IMR-90 (cell line): ENCODE results near the gene FRAS1. TPM values are rescaled to one million over a fixed set of nuclear protein-coding genes. Genes with fewer than 3 reads are reported as not detected.

Source experiments
- ATAC-seq: fragments of 200-7000 bp; cut with Tn5 transposase; 2 replicates; pipeline ENCODE4 v1.9.1; 2020; ENCODE audit warnings: low read depth, mild to moderate bottlenecking, moderate library complexity
- BruUV-seq: library from RNA; stranded (reverse); fragments of 400-500 nt; replicated peaks from 2 replicates; lab custom pipeline; 2021; lab: Mats Ljungman, UMichigan
- CTCF ChIA-PET: fragments of 300-600 bp; formaldehyde crosslinking; extraction: SDS; loops from one replicate; lab custom pipeline; 2021; ENCODE audit warnings: antibody characterized with exemption; lab: Yijun Ruan, JAX
- POLR2A ChIA-PET: fragments of 300-600 bp; sonication (Branson Sonifier 250); formaldehyde crosslinking; loops from one replicate; lab custom pipeline; 2022; ENCODE audit warnings: antibody characterized with exemption; ENCODE audit not compliant: unreplicated experiment; lab: Charles Lee
- DNase-seq: peaks from one replicate; pipeline ENCODE4 v3.0.0; 2013
- H2AFZ ChIP-seq: replicated peaks from 2 replicates; pipeline ENCODE3; 2013; ENCODE audit warnings: low read length, mild to moderate bottlenecking; ENCODE audit not compliant: poor library complexity
- H2AK5ac ChIP-seq: 2 replicates; pipeline ENCODE4 v1.6.1; 2013; ENCODE audit warnings: low read depth, low read length, inconsistent platforms
- H2AK9ac ChIP-seq: replicated peaks from 2 replicates; pipeline ENCODE3; 2013; ENCODE audit warnings: mild to moderate bottlenecking, low read depth, low read length, moderate library complexity; ENCODE audit not compliant: poor library complexity
- H2BK120ac ChIP-seq: 2 replicates; pipeline ENCODE4 v1.6.1; 2013; ENCODE audit warnings: low read depth, low read length, inconsistent platforms
- H2BK15ac ChIP-seq: 3 replicates; pipeline ENCODE4 v1.6.1; 2013; ENCODE audit warnings: low read depth, low read length, inconsistent platforms
- H2BK20ac ChIP-seq: 2 replicates; pipeline ENCODE4 v1.6.1; 2013; ENCODE audit warnings: low read depth, mild to moderate bottlenecking, inconsistent platforms, low read length, moderate library complexity
- H2BK5ac ChIP-seq: 2 replicates; pipeline ENCODE4 v1.6.1; 2013; ENCODE audit warnings: mild to moderate bottlenecking, low read depth, low read length, inconsistent platforms; ENCODE audit not compliant: poor library complexity, severe bottlenecking
- H3K14ac ChIP-seq: replicated peaks from 2 replicates; pipeline ENCODE4 v1.6.1; 2013; ENCODE audit warnings: low read depth, low read length, inconsistent platforms
- H3K18ac ChIP-seq: 2 replicates; pipeline ENCODE4 v1.6.1; 2013; ENCODE audit warnings: low read depth, low read length, control low read depth
- H3K23ac ChIP-seq: 2 replicates; pipeline ENCODE4 v1.6.1; 2013; ENCODE audit warnings: low read depth, low read length, inconsistent platforms
- H3K27ac ChIP-seq: 2 replicates; pipeline ENCODE4 v1.5.1; 2013; ENCODE audit warnings: mild to moderate bottlenecking, control low read depth, low read length; ENCODE audit not compliant: insufficient read depth
- H3K27me3 ChIP-seq: 2 replicates; pipeline ENCODE4 v1.6.1; 2013; ENCODE audit warnings: low read length; ENCODE audit not compliant: control insufficient read depth, insufficient read depth
- H3K36me3 ChIP-seq: 2 replicates; pipeline ENCODE4 v1.6.1; 2013; ENCODE audit warnings: low read length, mixed read lengths; ENCODE audit not compliant: control insufficient read depth, insufficient read depth
- H3K4ac ChIP-seq: 2 replicates; pipeline ENCODE4 v1.6.1; 2013; ENCODE audit warnings: low read depth, low read length, inconsistent platforms
- H3K4me1 ChIP-seq: 2 replicates; pipeline ENCODE4 v1.6.1; 2013; ENCODE audit warnings: low read length, mixed read lengths; ENCODE audit not compliant: control insufficient read depth, insufficient read depth
- H3K4me2 ChIP-seq: 2 replicates; pipeline ENCODE4 v1.6.1; 2013; ENCODE audit warnings: low read depth, mild to moderate bottlenecking, control low read depth, low read length, moderate library complexity
- H3K4me3 ChIP-seq: 2 replicates; pipeline ENCODE4 v1.5.1; 2013; ENCODE audit warnings: low read depth, mild to moderate bottlenecking, control low read depth, low read length, moderate library complexity; ENCODE audit not compliant: insufficient read depth
- H3K56ac ChIP-seq: 2 replicates; pipeline ENCODE4 v1.6.1; 2013; ENCODE audit warnings: low read length, inconsistent platforms; ENCODE audit not compliant: insufficient read depth; ENCODE audit errors: extremely low read depth
- H3K79me1 ChIP-seq, 2 experiments: 2 replicates each; pipeline ENCODE4 v1.6.1; 2013; ENCODE audit warnings: low read length in 2 of 2, inconsistent platforms in 1 of 2, low read depth in 1 of 2
- H3K9ac ChIP-seq: 2 replicates; pipeline ENCODE4 v1.6.1; 2013; ENCODE audit warnings: low read depth, low read length, control low read depth
- H3K9me1 ChIP-seq: 2 replicates; pipeline ENCODE4 v1.6.1; 2013; ENCODE audit warnings: low read length, inconsistent platforms; ENCODE audit not compliant: insufficient read depth
- H3K9me3 ChIP-seq: 2 replicates; pipeline ENCODE4 v1.6.1; 2013; ENCODE audit warnings: low read length; ENCODE audit not compliant: control insufficient read depth, insufficient read depth
- H4K20me1 ChIP-seq: 2 replicates; pipeline ENCODE4 v1.6.1; 2013; ENCODE audit warnings: low read length, inconsistent platforms; ENCODE audit not compliant: insufficient read depth
- H4K5ac ChIP-seq: 2 replicates; pipeline ENCODE4 v1.6.1; 2013; ENCODE audit warnings: mild to moderate bottlenecking, low read depth, low read length, control low read depth
- H4K8ac ChIP-seq, 2 experiments: 2 replicates each; pipeline ENCODE4 v1.6.1; 2013; ENCODE audit warnings: low read depth in 2 of 2, low read length in 2 of 2, control low read depth in 1 of 2, inconsistent platforms in 1 of 2
- H4K91ac ChIP-seq: 2 replicates; pipeline ENCODE4 v1.6.1; 2013; ENCODE audit warnings: low read depth, low read length, inconsistent platforms; ENCODE audit not compliant: insufficient read depth
- CEBPB ChIP-seq: IDR thresholded peaks from 2 replicates; pipeline ENCODE4 v1.6.1; 2012; ENCODE audit warnings: low read depth, low read length, improper control_type of control experiment
- WGBS, 2 experiments: methylation state at CpG; one replicate each; pipeline versions ENCODE4 v1.1.5 to v1.1.7; 2013; ENCODE audit warnings: missing lambda C conversion rate in 2 of 2; ENCODE audit not compliant: insufficient read length in 1 of 2; ENCODE audit errors: extremely low coverage in 2 of 2; 5-methylcytosine and 5-hydroxymethylcytosine counted together
- dilution Hi-C: fragments of 300-500 bp; cut with HindIII; formaldehyde crosslinking; loops from one replicate; pipeline ENCODE4 v1.14.3; 2018; ENCODE audit warnings: low sequenced_read_pairs; ENCODE audit not compliant: unreplicated experiment
- in situ Hi-C: fragments of 300-500 bp; cut with MboI; formaldehyde crosslinking; loops from 3 replicates; pipeline ENCODE4 v1.14.3; 2019; ENCODE audit warnings: low sequenced_read_pairs, inconsistent platforms, mixed read lengths
- intact Hi-C: fragments of 100-400 bp; cut with micrococcal nuclease; formaldehyde crosslinking; loops from 2 replicates; pipeline ENCODE4 v1.10.0; 2022
- polyA plus RNA-seq, 3 experiments: library from polyadenylated mRNA; depleted of rRNA; stranded (reverse); fragments of >200 nt; gene quantifications; 2 replicates each; pipeline ENCODE4 v1.2.3, GENCODE V29; 2012; ENCODE audit warnings: low replicate concordance in 1 of 3
- total RNA-seq: library from RNA; depleted of rRNA; stranded (reverse); fragments of >200 nt; gene quantifications from 2 replicates; pipeline ENCODE4 v1.2.3, GENCODE V29; 2012

FRAS1 gene
- total and polyA plus RNA-seq, 2 of the 4 experiments (the other 2 are of a cell fraction) = under 0.01 to 0.03 TPM

DNA sequence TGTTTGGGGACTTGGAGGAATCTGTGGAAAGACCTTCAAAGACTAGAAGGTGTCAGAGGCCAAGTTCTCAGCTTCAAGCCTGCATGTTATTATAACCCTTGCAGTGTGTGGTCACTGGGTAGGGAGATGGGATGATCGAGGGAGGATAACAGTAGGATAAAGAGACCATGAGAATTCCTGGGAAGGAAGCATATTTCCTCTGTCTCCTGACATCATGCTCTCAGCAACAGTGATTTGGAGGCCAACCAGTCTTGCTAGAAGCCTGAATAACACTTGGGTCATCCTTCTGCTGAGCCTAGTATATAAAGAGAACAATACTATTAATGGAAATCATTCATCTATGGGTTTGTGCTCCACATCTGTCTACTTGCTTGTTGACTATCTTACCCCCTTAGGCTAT is 453.6 kb downstream of the FRAS1 start:
- no peak overlapping the region for H2BK20ac ChIP-seq
- intact Hi-C loops = loop anchor here (5.0 kb wide), 1 partner anchor 453 kb away; the partner anchor contains the start of gene FRAS1
- TF ChIP-seq CEBPB = no peak
- H3K56ac ChIP-seq = no peak overlapping the region
- no peak overlapping the region for H4K91ac ChIP-seq
- H2AK5ac ChIP-seq = no peak overlapping the region
- no peak overlapping the region for H2BK120ac ChIP-seq
- POLR2A ChIA-PET = no interaction called here
- DNase-seq (no peak), ATAC-seq (no peak)
- no peak overlapping the region for H2BK5ac ChIP-seq
- no peak overlapping the region for H2BK15ac ChIP-seq
- H3K23ac ChIP-seq = no peak overlapping the region
- BruUV-seq = no TSS peak
- H3K4ac ChIP-seq = no peak overlapping the region
- no peak overlapping the region for H4K5ac ChIP-seq
- no peaks in the 10 kb centered on the region for H3K36me3 ChIP-seq
- no peaks in the 10 kb centered on the region for H3K4me1 ChIP-seq
- no peaks in the 10 kb centered on the region for H4K20me1 ChIP-seq
- H3K27me3 ChIP-seq = peaks cover 6% of the 10 kb centered on the region; the same call in 1 of the 2 replicates
- no peaks in the 10 kb centered on the region for H3K9me1 ChIP-seq
- no peak overlapping the region for H2AK9ac ChIP-seq
- in situ Hi-C loops = loop anchor here (10.0 kb wide), 1 partner anchor 556 kb away; no protein-coding TSS in a partner anchor
- no peak overlapping the region for H3K27ac ChIP-seq
- no peak overlapping the region for H3K18ac ChIP-seq
- dilution Hi-C loops = no loop called here
- no peaks in the 10 kb centered on the region for H3K79me1 ChIP-seq
- no peak overlapping the region for H3K4me3 ChIP-seq
- no CpG with 5 or more reads among the region's 1 CpG for WGBS, 2 experiments
- CTCF ChIA-PET = interaction anchor here (0.6 kb wide), 1 partner anchor 352 kb away, joined by 4 read pairs; no protein-coding TSS in a partner anchor
- no peaks in the 10 kb centered on the region for H3K9me3 ChIP-seq
- no peak overlapping the region for H3K4me2 ChIP-seq
- H3K14ac ChIP-seq = no peak overlapping the region
- H2AFZ ChIP-seq = no peak overlapping the region
- no peak overlapping the region for H4K8ac ChIP-seq
- no peak overlapping the region for H3K9ac ChIP-seq
